A549 treated with CpdA at 1 μM for 4 hours (cell line): ENCODE measurements around the gene LCE1B. TPM values are rescaled to one million over a fixed set of nuclear protein-coding genes. Genes with fewer than 3 reads are reported as not detected.

Experiments
- total RNA-seq: library from RNA; stranded (reverse); fragments of 200-300 nt; extraction: Qiagen RNA extraction; gene quantifications from 5 replicates; pipeline ENCODE4 v1.2.3, GENCODE V29; 2022; ENCODE audit warnings: low read depth

Gene LCE1B
- not detected in 5 replicates for total RNA-seq

GRCh38 chr1:152811671-152812070 lies at the start of gene LCE1B:
LCE1B (plus strand) TSS chr1:152811971; CDS start chr1:152812447, 476 bp downstream.

GRCh38 chr1:152774875-152775274 lies 36.9 kb upstream of the LCE1B start, which contains the start of gene LCE1F:
LCE1F (plus strand) TSS chr1:152775140; CDS start chr1:152776372, 1,232 bp downstream.

GRCh38 chr1:152786077-152786476 lies 25.7 kb upstream of the LCE1B start, which contains the start of gene LCE1E:
LCE1E (plus strand) TSS chr1:152786257; CDS start chr1:152787300, 1,043 bp downstream.

GRCh38 chr1:152796421-152796820 lies 15.3 kb upstream of the LCE1B start, which contains the start of gene LCE1D:
LCE1D (plus strand) TSS chr1:152796721; CDS start chr1:152797795, 1,074 bp downstream.

GRCh38 chr1:152806576-152806975 lies 5.2 kb upstream of the LCE1B start, which contains the start of gene LCE1C:
LCE1C (minus strand) TSS chr1:152806651; CDS start chr1:152805478, 1,173 bp downstream.

GRCh38 chr1:152827173-152827572 lies 15.4 kb downstream of the LCE1B start, which contains the start of gene LCE1A:
LCE1A (plus strand) TSS chr1:152827473; CDS start chr1:152827473, 0 bp downstream.

GRCh38 chr1:152842556-152842955 lies 30.8 kb downstream of the LCE1B start, which contains the start of gene LCE6A:
LCE6A (plus strand) TSS chr1:152842856; CDS start chr1:152843521, 665 bp downstream.

GRCh38 chr1:152859696-152860095 lies 47.9 kb downstream of the LCE1B start, which contains the start of gene LCE7A:
LCE7A (plus strand) TSS chr1:152859996; CDS start chr1:152860698, 702 bp downstream.

Other genes starting within 250 kb of the LCE1B start
- gene LCE3E, start 245.2 kb upstream of the LCE1B start, total RNA-seq = not detected in 5 replicates
- gene LCE3D, start 231.5 kb upstream of the LCE1B start, total RNA-seq = 0.34 to 0.80 TPM (median 0.59 TPM) in 5 replicates
- not detected in 5 replicates for gene LCE3C, start 211.7 kb upstream of the LCE1B start, total RNA-seq
- gene LCE3B, start 198.2 kb upstream of the LCE1B start, total RNA-seq = not detected in 5 replicates
- gene LCE3A, start 188.9 kb upstream of the LCE1B start, total RNA-seq = not detected in 5 replicates
- gene LCE2D, start 148.6 kb upstream of the LCE1B start, total RNA-seq = not detected in 5 replicates
- not detected in 5 replicates for gene LCE2C, start 136.7 kb upstream of the LCE1B start, total RNA-seq
- gene LCE2B, start 125.8 kb upstream of the LCE1B start, total RNA-seq = not detected in 5 replicates
- not detected in 5 replicates for gene LCE2A, start 113.6 kb upstream of the LCE1B start, total RNA-seq
- not detected in 5 replicates for gene LCE4A, start 103.8 kb upstream of the LCE1B start, total RNA-seq
- not detected in 5 replicates for gene KPRP, start 53.9 kb upstream of the LCE1B start, total RNA-seq
- not detected in 5 replicates for gene LCE1F, start 36.8 kb upstream of the LCE1B start, total RNA-seq
- gene LCE1E, start 25.7 kb upstream of the LCE1B start, total RNA-seq = not detected in 5 replicates
- gene LCE1D, start 15.2 kb upstream of the LCE1B start, total RNA-seq = not detected in 5 replicates
- not detected in 5 replicates for gene LCE1C, start 5.3 kb upstream of the LCE1B start, total RNA-seq
- not detected in 5 replicates for gene LCE1A, start 15.5 kb downstream of the LCE1B start, total RNA-seq
- not detected in 5 replicates for gene LCE6A, start 30.9 kb downstream of the LCE1B start, total RNA-seq
- gene LCE7A, start 48.0 kb downstream of the LCE1B start, total RNA-seq = not detected in 5 replicates
- gene SMCP, start 66.4 kb downstream of the LCE1B start, total RNA-seq = not detected in 5 replicates
- 0.03 TPM in 1 of 5 replicates, not detected in the others for gene IVL, start 96.6 kb downstream of the LCE1B start, total RNA-seq
- not detected in 5 replicates for gene SPRR5, start 135.2 kb downstream of the LCE1B start, total RNA-seq
- gene SPRR4, start 158.7 kb downstream of the LCE1B start, total RNA-seq = not detected in 5 replicates
- gene SPRR1A, start 172.1 kb downstream of the LCE1B start, total RNA-seq = not detected in 5 replicates
- 0.22 TPM in 1 of 5 replicates, not detected in the others for gene SPRR3, start 189.8 kb downstream of the LCE1B start, total RNA-seq
- gene SPRR1B, start 219.2 kb downstream of the LCE1B start, total RNA-seq = not detected in 5 replicates
- gene SPRR2D, start 229.1 kb downstream of the LCE1B start, total RNA-seq = not detected in 5 replicates
- not detected in 5 replicates for gene SPRR2A, start 245.5 kb downstream of the LCE1B start, total RNA-seq